Tibial artery (tissue), 4 donors: ENCODE results near the gene RAE1.

ENCODE experiments used
- DNase-seq, 2 donors: peaks; one replicate each; pipeline ENCODE4 v3.0.0-alpha.2; 2019
- H3K27ac ChIP-seq, 2 donors: fragments of 200-600 bp; sonication (generic) in 1 of 2; 1 replicate in 1 of 2; 2 replicates in 1 of 2; pipeline ENCODE4 v1.5.1; 2018 to 2019; ENCODE audit warnings: mild to moderate bottlenecking in 1 of 2
- H3K27me3 ChIP-seq, 2 donors: fragments of 200-600 bp; sonication (generic) in 1 of 2; one replicate each; pipeline versions ENCODE4 v1.5.1 to v1.6.0; 2016 to 2019
- H3K36me3 ChIP-seq, 3 donors: fragments of 200-600 bp; sonication (generic) in 2 of 3; one replicate each; pipeline ENCODE4 v1.5.1; 2016 to 2019; ENCODE audit warnings: mild to moderate bottlenecking in 2 of 3
- H3K4me1 ChIP-seq, 4 donors: fragments of 200-600 bp; sonication (generic) in 2 of 4; 1 replicate in 3 of 4; 2 replicates in 1 of 4; pipeline ENCODE4 v1.5.1; 2016 to 2019
- H3K4me3 ChIP-seq, 2 donors: fragments of 200-600 bp; sonication (generic) in 1 of 2; 1 replicate in 1 of 2; 2 replicates in 1 of 2; pipeline ENCODE4 v1.5.1; 2018 to 2019; ENCODE audit warnings: mild to moderate bottlenecking in 2 of 2
- H3K9me3 ChIP-seq, 3 donors: fragments of 200-600 bp; sonication (generic) in 1 of 3; one replicate each; pipeline ENCODE4 v1.5.1; 2016 to 2019
- intact Hi-C: fragments of 100-400 bp; cut with DNase I; formaldehyde crosslinking; loops from one replicate; pipeline ENCODE4 v1.15.0; 2023; ENCODE audit warnings: low total_unique reads
- TF ChIP-seq, protein P1 (sequence below), 2 experiments: fragments of 200-600 bp in 1 of 2; fragments of 450-650 bp in 1 of 2; IDR thresholded peaks; one replicate each; pipeline ENCODE4 v1.5.1; 2017 to 2019; ENCODE audit warnings: antibody characterized with exemption in 2 of 2, mild to moderate bottlenecking in 1 of 2, moderate library complexity in 1 of 2

RAE1 gene

DNA sequence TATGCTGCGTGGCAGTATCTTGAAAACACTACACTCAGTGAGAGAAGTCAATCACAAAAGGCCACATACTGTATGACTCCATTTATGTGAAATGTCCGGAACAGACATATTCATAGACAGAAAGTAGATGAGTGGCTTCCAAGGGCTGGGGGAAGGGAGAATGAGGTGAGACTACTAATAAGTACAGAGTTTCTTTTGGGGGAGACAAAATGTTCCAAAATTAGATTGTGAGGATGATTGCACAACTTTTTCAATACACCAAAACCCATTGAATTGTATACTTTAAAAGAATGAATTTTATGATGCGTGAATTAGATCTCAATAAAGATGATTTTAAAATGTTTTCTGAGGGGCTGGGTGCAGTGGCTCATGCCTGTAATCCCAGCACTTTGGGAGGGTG lies 30.7 kb upstream of the RAE1 start:
- TF ChIP-seq, protein P1, sequence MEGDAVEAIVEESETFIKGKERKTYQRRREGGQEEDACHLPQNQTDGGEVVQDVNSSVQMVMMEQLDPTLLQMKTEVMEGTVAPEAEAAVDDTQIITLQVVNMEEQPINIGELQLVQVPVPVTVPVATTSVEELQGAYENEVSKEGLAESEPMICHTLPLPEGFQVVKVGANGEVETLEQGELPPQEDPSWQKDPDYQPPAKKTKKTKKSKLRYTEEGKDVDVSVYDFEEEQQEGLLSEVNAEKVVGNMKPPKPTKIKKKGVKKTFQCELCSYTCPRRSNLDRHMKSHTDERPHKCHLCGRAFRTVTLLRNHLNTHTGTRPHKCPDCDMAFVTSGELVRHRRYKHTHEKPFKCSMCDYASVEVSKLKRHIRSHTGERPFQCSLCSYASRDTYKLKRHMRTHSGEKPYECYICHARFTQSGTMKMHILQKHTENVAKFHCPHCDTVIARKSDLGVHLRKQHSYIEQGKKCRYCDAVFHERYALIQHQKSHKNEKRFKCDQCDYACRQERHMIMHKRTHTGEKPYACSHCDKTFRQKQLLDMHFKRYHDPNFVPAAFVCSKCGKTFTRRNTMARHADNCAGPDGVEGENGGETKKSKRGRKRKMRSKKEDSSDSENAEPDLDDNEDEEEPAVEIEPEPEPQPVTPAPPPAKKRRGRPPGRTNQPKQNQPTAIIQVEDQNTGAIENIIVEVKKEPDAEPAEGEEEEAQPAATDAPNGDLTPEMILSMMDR (IDR thresholded peaks at IDR 0.05), result no peak
- no peak overlapping the region for H3K27ac ChIP-seq
- no peak for DNase-seq
- H3K27me3 ChIP-seq, result peaks cover 0 to 41% of the 10 kb centered on the region in 2 donors
- no peaks in the 10 kb centered on the region for H3K9me3 ChIP-seq
- H3K36me3 ChIP-seq, result no peaks in the 10 kb centered on the region
- intact Hi-C loops, result no loop called here
- H3K4me1 ChIP-seq, result no peaks in the 10 kb centered on the region
- H3K4me3 ChIP-seq, result no peak overlapping the region

DNA sequence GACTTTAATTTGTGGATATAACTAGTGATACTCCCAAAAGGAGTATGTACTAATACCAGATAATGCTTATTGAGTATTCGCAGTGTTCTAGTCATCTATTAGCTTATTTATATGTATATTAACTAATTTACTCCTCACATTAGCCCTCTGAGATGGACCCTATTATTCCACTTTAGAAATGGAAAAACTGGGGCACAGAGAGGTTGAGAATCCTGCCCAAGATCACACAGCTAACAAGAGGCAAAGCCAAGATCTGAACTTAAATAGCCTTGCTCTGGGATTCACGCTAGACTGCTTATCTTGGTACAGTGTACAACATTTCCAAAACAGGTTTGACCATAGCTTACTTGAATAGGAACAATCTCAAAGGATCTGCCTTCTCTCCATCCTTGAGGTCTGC lies 29.9 kb upstream of the RAE1 start:
- intact Hi-C loops, result no loop called here
- H3K36me3 ChIP-seq, result no peaks in the 10 kb centered on the region
- no peaks in the 10 kb centered on the region for H3K4me1 ChIP-seq
- H3K4me3 ChIP-seq, result no peak overlapping the region
- H3K9me3 ChIP-seq, result no peaks in the 10 kb centered on the region
- H3K27me3 ChIP-seq, result peaks cover 0 to 42% of the 10 kb centered on the region in 2 donors
- no peak overlapping the region for H3K27ac ChIP-seq
- DNase-seq, result no peak
- TF ChIP-seq, protein P1 (IDR thresholded peaks at IDR 0.05), result no peak

DNA sequence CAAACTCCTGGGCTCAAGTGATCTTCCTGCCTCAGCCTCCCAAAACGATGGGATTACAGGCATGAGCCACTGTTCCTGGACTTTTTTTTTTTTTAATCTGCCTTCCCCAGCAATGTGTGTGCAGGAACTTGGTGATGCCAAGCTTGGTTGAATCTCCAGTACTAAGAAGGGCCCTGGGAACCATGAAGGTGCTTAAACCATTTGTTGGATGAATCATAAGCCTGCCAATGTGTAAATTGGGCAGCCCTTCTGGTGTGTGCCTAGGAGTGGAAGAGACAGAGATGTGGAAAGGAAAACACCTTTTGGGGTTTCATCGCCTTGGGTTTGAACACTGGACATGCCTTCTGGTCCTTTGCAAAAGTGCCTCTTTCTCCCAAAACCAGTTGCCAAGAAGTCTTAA lies 28.6 kb upstream of the RAE1 start:
- Histone ChIP-seq H3K36me3 (no peaks in the 10 kb centered on the region), H3K9me3 (no peaks in the 10 kb centered on the region), H3K4me3 (no peak overlapping the region), H3K4me1 (no peaks in the 10 kb centered on the region), H3K27ac (no peak overlapping the region), H3K27me3 (peaks cover 0 to 46% of the 10 kb centered on the region in 2 donors)
- no peak for DNase-seq
- intact Hi-C loops, result no loop called here
- TF ChIP-seq, protein P1 (IDR thresholded peaks at IDR 0.05), result no peak

DNA sequence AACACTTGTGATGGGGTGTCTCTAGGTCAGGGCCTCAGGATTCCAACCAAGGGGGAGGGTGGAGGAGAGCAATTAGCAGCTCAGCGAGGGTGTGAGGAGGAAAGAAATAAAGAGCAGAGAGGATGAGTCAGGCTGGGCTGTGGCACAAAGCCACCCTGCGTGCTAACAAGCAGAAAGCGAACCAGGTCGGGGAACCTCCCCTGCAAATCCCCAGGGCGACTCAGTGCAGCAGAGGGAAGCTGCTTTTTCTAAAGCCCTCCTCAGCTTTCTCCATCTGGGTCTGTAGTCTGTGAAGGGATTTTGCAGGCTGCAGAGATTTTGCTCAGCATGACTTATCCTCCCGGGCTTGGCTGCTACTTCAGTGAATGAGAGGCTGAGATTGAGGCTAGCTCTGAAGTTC lies 28.0 kb upstream of the RAE1 start:
- Histone ChIP-seq H3K4me3 (no peak overlapping the region), H3K27me3 (peaks cover 0 to 46% of the 10 kb centered on the region in 2 donors), H3K36me3 (no peaks in the 10 kb centered on the region), H3K9me3 (no peaks in the 10 kb centered on the region), H3K4me1 (no peaks in the 10 kb centered on the region), H3K27ac (no peak overlapping the region)
- DNase-seq, result no peak
- TF ChIP-seq, protein P1 (IDR thresholded peaks at IDR 0.05), result no peak
- intact Hi-C loops, result no loop called here

DNA sequence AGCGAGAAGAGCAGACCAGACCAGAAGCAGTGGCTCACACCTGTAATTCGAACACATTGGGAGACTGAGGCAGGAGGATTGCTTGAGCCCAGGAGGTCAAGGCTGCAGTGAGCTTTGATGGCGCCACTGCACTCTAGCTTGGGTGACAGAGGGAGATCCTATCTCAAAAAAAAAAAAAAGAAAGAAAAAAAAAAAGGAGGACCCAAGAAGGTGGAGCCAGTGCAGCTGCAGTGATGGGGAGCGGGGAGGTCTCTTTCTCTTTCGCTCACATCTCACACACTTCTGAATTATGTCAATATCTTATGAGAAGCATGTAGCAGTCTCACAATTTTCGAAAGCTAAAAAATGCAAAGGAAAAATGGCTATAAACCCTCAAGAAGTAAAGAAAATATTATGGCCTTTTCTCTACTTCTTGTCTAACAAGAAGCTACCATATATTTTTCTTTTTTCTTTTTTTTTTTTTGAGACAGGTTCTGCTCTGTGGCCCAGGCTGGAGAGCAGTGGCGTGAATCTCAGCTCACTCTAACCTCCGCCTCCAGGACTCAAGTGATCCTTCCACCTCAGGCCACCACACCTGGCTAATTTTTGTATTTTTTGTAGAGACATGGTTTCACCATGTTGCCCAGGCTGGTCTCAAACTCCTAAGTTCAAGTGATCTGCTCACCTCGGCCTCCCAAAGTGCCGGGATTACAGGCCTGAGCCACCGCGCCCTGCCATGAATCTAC lies 25.3 kb upstream of the RAE1 start:
- Histone ChIP-seq H3K36me3 (no peaks in the 10 kb centered on the region), H3K4me1 (no peaks in the 10 kb centered on the region), H3K27me3 (peaks cover 0 to 51% of the 10 kb centered on the region in 2 donors), H3K4me3 (no peak overlapping the region), H3K9me3 (no peaks in the 10 kb centered on the region), H3K27ac (no peak overlapping the region)
- TF ChIP-seq, protein P1 (IDR thresholded peaks at IDR 0.05), result no peak
- no peak for DNase-seq
- intact Hi-C loops, result no loop called here
